NK-92 (cell line): ENCODE measurements around the gene PDRG1.

Experiments used
- DNase-seq: peaks from one replicate; lab custom pipeline; 2025; ENCODE audit not compliant: unreplicated experiment; lab: John Stamatoyannopoulos, UW

Gene PDRG1

GRCh38 chr20:31909253-31910070, 42.4 kb downstream of the PDRG1 start:
- no peak for DNase-seq

GRCh38 chr20:31908424-31908823, 43.4 kb downstream of the PDRG1 start:
- no peak for DNase-seq

- DNase-seq: no peak
Observed at GRCh38 chr20:31908016-31908415, 43.8 kb downstream of the PDRG1 start.

GRCh38 chr20:31907046-31907445, 44.8 kb downstream of the PDRG1 start:
- no peak for DNase-seq

- no peak for DNase-seq
Observed at GRCh38 chr20:31906001-31906400, 45.8 kb downstream of the PDRG1 start.

- DNase-seq: no peak
Observed at GRCh38 chr20:31903627-31904386, 48.0 kb downstream of the PDRG1 start.

GRCh38 chr20:31901615-31902014, 50.2 kb downstream of the PDRG1 start:
- DNase-seq: no peak

GRCh38 chr20:31897541-31897940, 54.3 kb downstream of the PDRG1 start:
- DNase-seq: no peak

- DNase-seq: no peak
Observed at GRCh38 chr20:31896049-31896448, 55.8 kb downstream of the PDRG1 start.

GRCh38 chr20:31894980-31895675, 56.7 kb downstream of the PDRG1 start:
- DNase-seq: no peak
